GM12878 (cell line): ENCODE data around the gene ENOPH1. TPM values are rescaled to one million over a fixed set of nuclear protein-coding genes. Genes with fewer than 3 reads are reported as not detected.

ENCODE experiments used
- BMI1 ChIP-seq: fragments of 450-650 bp; IDR thresholded peaks from 2 replicates; pipeline ENCODE4 v1.6.1; 2016; ENCODE audit warnings: mild to moderate bottlenecking, moderate library complexity, borderline replicate concordance
- CBX5 ChIP-seq: sonication (generic); IDR thresholded peaks from 2 replicates; pipeline ENCODE4 v1.6.1; 2016; ENCODE audit warnings: low read depth, moderate library complexity, mild to moderate bottlenecking, inconsistent platforms
- DPF2 ChIP-seq: fragments of 450-650 bp; IDR thresholded peaks from 2 replicates; pipeline ENCODE4 v1.6.1; 2017; ENCODE audit warnings: mild to moderate bottlenecking
- IKZF1 ChIP-seq: fragments of 450-650 bp; conservative IDR thresholded peaks from 2 replicates; pipeline ENCODE4 v1.6.1; 2017; ENCODE audit warnings: antibody characterized with exemption, mild to moderate bottlenecking
- JUND ChIP-seq: IDR thresholded peaks from 2 replicates; pipeline ENCODE4 v1.6.1; 2012; ENCODE audit warnings: low read depth, mild to moderate bottlenecking, low read length, improper control_type of control experiment, moderate library complexity
- MLLT1 ChIP-seq: fragments of 450-650 bp; IDR thresholded peaks from 2 replicates; pipeline ENCODE4 v1.6.1; 2016; ENCODE audit warnings: mild to moderate bottlenecking
- MYC ChIP-seq: IDR thresholded peaks from 2 replicates; pipeline ENCODE4 v1.6.1; 2011; ENCODE audit warnings: mild to moderate bottlenecking, low read length, moderate library complexity, inconsistent platforms; ENCODE audit not compliant: insufficient read depth, insufficient replicate concordance, insufficient read length, severe bottlenecking
- NR2C1 ChIP-seq: fragments of 450-650 bp; IDR thresholded peaks from 2 replicates; pipeline ENCODE4 v1.6.1; 2017; ENCODE audit warnings: antibody characterized with exemption, mild to moderate bottlenecking, moderate library complexity
- PAX5 ChIP-seq: IDR thresholded peaks from 2 replicates; pipeline ENCODE4 v1.6.1; 2011; ENCODE audit warnings: low read depth, low read length, borderline replicate concordance
- PML ChIP-seq: IDR thresholded peaks from 2 replicates; pipeline ENCODE4 v1.6.1; 2012; ENCODE audit warnings: low read length, inconsistent platforms
- POU2F2 ChIP-seq: IDR thresholded peaks from 3 replicates; pipeline ENCODE4 v1.6.1; 2011; ENCODE audit warnings: low read depth, mild to moderate bottlenecking, low read length, borderline replicate concordance
- RB1 ChIP-seq: fragments of 450-650 bp; formaldehyde crosslinking; IDR thresholded peaks from 2 replicates; pipeline ENCODE4 v1.6.1; 2017; ENCODE audit warnings: mild to moderate bottlenecking, borderline replicate concordance
- REST ChIP-seq: IDR thresholded peaks from 2 replicates; pipeline ENCODE4 v1.6.1; 2012; ENCODE audit warnings: mild to moderate bottlenecking, low read depth, low read length
- SPI1 ChIP-seq: IDR thresholded peaks from 2 replicates; pipeline ENCODE4 v1.6.1; 2011; ENCODE audit warnings: low read depth, mild to moderate bottlenecking, low read length, moderate library complexity, borderline replicate concordance; ENCODE audit not compliant: insufficient read depth
- SREBF2 ChIP-seq: IDR thresholded peaks from 2 replicates; pipeline ENCODE4 v1.6.1; 2012; ENCODE audit warnings: mild to moderate bottlenecking, low read length
- SRF ChIP-seq, 2 experiments: IDR thresholded peaks; 2 replicates each; pipeline ENCODE4 v1.6.1; 2011; ENCODE audit warnings: low read depth in 2 of 2, low read length in 2 of 2, mild to moderate bottlenecking in 1 of 2, moderate library complexity in 1 of 2
- STAT1 ChIP-seq: fragments of 450-650 bp; conservative IDR thresholded peaks from 2 replicates; pipeline ENCODE4 v1.6.1; 2014; ENCODE audit warnings: antibody characterized with exemption, mild to moderate bottlenecking
- ZNF687 ChIP-seq: fragments of 450-650 bp; IDR thresholded peaks from 2 replicates; pipeline ENCODE4 v1.6.1; 2017; ENCODE audit warnings: mild to moderate bottlenecking, moderate library complexity
- polyA plus RNA-seq, 11 experiments: library from polyadenylated mRNA; depleted of rRNA in 4 of 11; unstranded in 6 of 11; stranded (reverse) in 5 of 11; fragments of >200 nt; fragmentation: Nextera tagmentation in 4 of 11; fragmentation: Illumina TruSeq in 1 of 11; extraction: Ambion mirVana in 4 of 11; extraction: Trizol in 1 of 11; gene quantifications; 1 replicate in 1 of 11; 2 replicates in 10 of 11; pipeline versions ENCODE4 v1.2.1 to v1.2.3, GENCODE V29; 2011 to 2016; ENCODE audit warnings: inconsistent platforms in 2 of 11, missing spikeins in 2 of 11, low read depth in 1 of 11
- total RNA-seq, 4 experiments: library from RNA; depleted of rRNA in 3 of 4; stranded (reverse); fragments of >200 nt in 3 of 4; fragmentation: Illumina TruSeq in 1 of 4; extraction: Trizol in 1 of 4; gene quantifications; 2 replicates each; pipeline versions ENCODE4 v1.2.1 to v1.2.3, GENCODE V29; 2013 to 2021
- TF ChIP-seq, protein P1 (sequence below): fragments of 450-650 bp; IDR thresholded peaks from 2 replicates; pipeline ENCODE4 v1.6.1; 2017; ENCODE audit warnings: low read depth, mild to moderate bottlenecking, moderate library complexity

ENOPH1 gene
- total and polyA plus RNA-seq, 10 of the 15 experiments (the other 5 are each of a cell fraction or from before 2014, with no cell fraction given): 24.4 to 83.6 (median 46.7) TPM

DNA sequence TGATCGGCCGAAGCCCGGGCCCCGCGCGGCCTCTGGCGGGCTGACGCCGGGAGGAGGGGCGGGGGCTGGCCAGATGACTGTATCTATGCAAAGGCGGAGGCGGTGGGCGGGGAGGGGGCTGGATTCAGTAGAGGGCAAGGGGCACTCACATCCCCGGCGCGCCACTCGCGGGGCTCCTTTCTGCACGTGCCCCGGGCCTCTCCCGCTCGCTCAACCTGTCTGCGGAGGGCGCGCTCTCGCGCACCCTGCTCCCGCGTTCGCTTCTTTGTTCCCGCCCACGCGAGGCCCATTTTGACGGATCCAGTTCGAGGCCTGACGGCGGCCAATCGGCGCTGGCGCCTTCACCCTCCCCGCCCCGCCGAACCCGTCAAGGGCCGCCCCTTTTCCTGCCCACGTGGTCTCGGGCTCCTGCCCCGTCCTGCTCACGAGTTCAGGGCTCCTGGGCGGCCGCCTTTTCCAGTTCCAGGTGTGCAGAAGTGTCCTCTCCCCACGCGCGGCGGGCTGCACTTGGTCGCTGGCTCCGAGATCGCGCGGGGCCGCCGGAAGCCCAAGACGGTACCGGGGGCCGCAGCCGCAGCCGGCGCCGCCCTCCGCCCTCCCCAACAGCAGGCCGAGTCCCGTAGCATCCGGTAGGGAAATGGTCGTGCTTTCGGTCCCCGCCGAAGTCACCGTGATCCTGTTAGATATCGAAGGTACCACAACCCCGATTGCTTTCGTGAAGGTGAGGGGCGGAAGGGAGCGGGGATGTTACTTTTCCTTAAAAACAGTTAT lies at the start of gene ENOPH1, which contains the start of gene HNRNPDL (continued):
- no peak for TF ChIP-seq REST
- peak; percentile 78; the same call in 1 of the 2 replicates for TF ChIP-seq IKZF1
- TF ChIP-seq SREBF2: no peak
- peak; percentile 39; the same call in 1 of the 3 replicates for TF ChIP-seq POU2F2
- TF ChIP-seq MYC: peak; percentile 44
- TF ChIP-seq PML: no peak
- TF ChIP-seq, protein P1, sequence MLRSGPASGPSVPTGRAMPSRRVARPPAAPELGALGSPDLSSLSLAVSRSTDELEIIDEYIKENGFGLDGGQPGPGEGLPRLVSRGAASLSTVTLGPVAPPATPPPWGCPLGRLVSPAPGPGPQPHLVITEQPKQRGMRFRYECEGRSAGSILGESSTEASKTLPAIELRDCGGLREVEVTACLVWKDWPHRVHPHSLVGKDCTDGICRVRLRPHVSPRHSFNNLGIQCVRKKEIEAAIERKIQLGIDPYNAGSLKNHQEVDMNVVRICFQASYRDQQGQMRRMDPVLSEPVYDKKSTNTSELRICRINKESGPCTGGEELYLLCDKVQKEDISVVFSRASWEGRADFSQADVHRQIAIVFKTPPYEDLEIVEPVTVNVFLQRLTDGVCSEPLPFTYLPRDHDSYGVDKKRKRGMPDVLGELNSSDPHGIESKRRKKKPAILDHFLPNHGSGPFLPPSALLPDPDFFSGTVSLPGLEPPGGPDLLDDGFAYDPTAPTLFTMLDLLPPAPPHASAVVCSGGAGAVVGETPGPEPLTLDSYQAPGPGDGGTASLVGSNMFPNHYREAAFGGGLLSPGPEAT: peak; percentile 67; the same call in 1 of the 2 replicates
- no peak for TF ChIP-seq BMI1
- TF ChIP-seq DPF2: peak; percentile 43
- TF ChIP-seq CBX5: no peak
- TF ChIP-seq STAT1: 0 out of 2 replicates have a peak, but pooled peaks have one; percentile 20
- no peak for TF ChIP-seq SPI1
- TF ChIP-seq JUND: no peak
- TF ChIP-seq ZNF687: no peak
- TF ChIP-seq NR2C1: peak; percentile 72
- TF ChIP-seq SRF (IDR thresholded peaks at IDR 0.05; ENCODE audit: low read depth in 2 of 2, low read length in 2 of 2): 0 out of 4 replicates have a peak, but pooled peaks of 1 of the 2 experiments have one; percentile 35
- TF ChIP-seq PAX5: no peak
- TF ChIP-seq MLLT1: no peak
- 0 out of 2 replicates have a peak, but pooled peaks have one; percentile 30 for TF ChIP-seq RB1
